H54 (cell line): ENCODE measurements around the gene FXYD7.
A peak's percentile ranks its signal among the peaks of the same experiment; 100 is the strongest.
"Not testable (repeated sequence)": the region's sequence is repeated elsewhere in the genome, so short reads cannot be mapped to it uniquely, and the experiment has no call there.

Source experiments
- DNase-seq: peaks from one replicate; pipeline ENCODE4 v3.0.0; 2011; ENCODE audit warnings: low spot score, mixed read lengths; ENCODE audit not compliant: insufficient read length
- FAIRE-seq: peaks from 3 replicates; lab custom pipeline; 2011; peaks lifted over from hg19 to GRCh38; lab: Jason Lieb, UNC
- POLR2A ChIP-seq: IDR thresholded peaks from 2 replicates; pipeline ENCODE4 v1.6.1; 2011; ENCODE audit warnings: low read depth, mild to moderate bottlenecking, low read length

The FXYD7 gene

GRCh38 chr19:35127871-35128270, 15.2 kb upstream of the FXYD7 start:
- DNase-seq (no peak), FAIRE-seq (no peak)

GRCh38 chr19:35128398-35129057, 14.5 kb upstream of the FXYD7 start:
- no peak for FAIRE-seq
- no peak for TF ChIP-seq POLR2A
- no peak for DNase-seq

More at GRCh38 chr19:35127871-35128270, 15.2 kb upstream of the FXYD7 start:
- TF ChIP-seq POLR2A = no peak

DNA sequence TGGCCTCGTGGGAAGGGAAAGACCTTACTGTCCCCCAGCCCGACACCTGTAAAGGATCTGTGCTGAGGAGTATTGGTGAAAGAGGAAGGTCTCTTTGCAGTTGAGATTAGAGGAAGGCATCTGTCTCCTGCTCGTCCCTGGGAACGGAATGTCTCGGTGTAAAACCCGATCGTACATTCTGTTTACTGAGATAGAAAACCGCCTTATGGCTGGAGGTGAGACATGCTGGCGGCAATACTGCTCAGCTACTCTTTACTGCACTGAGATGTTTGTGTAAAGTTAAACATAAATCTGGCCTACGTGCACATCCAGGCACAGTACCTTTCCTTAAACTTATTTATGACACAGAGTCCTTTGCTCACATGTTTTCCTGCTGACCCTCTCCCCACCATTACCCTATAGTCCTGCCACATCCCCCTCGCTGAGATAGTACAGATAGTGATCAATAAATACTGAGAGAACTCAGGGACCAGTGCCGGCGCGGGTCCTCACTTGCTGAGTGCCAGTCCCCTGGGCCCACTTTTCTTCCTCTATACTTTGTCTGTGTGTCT, 13.3 kb upstream of the FXYD7 start:
- DNase-seq, FAIRE-seq: not testable (repeated sequence)

GRCh38 chr19:35130761-35131720, 12.0 kb upstream of the FXYD7 start:
- TF ChIP-seq POLR2A = no peak
- FAIRE-seq = no peak
- no peak for DNase-seq

- DNase-seq (no peak), FAIRE-seq (no peak)
- no peak for TF ChIP-seq POLR2A
Measured at GRCh38 chr19:35132254-35132653, 10.8 kb upstream of the FXYD7 start.

DNA sequence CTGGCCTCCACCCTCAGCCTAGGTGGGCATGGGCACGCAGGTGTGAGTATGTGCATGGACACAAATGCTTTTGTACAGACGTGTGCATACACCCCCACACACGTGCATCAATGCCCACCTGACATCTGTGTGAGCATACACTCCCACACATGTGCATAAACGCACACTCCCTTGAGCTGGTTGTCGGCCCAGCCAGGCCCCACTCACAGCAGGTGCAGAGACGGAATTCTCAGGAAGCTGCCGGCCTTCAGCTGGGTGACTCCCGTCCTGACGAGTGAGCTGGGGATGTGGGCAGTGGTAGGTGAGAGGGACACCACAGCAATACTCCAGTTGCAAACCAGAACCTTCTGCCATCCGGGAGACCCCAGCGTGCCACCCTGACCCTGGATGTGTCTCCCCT, 9.2 kb upstream of the FXYD7 start:
- FAIRE-seq = no peak
- TF ChIP-seq POLR2A = no peak
- no peak for DNase-seq

DNA sequence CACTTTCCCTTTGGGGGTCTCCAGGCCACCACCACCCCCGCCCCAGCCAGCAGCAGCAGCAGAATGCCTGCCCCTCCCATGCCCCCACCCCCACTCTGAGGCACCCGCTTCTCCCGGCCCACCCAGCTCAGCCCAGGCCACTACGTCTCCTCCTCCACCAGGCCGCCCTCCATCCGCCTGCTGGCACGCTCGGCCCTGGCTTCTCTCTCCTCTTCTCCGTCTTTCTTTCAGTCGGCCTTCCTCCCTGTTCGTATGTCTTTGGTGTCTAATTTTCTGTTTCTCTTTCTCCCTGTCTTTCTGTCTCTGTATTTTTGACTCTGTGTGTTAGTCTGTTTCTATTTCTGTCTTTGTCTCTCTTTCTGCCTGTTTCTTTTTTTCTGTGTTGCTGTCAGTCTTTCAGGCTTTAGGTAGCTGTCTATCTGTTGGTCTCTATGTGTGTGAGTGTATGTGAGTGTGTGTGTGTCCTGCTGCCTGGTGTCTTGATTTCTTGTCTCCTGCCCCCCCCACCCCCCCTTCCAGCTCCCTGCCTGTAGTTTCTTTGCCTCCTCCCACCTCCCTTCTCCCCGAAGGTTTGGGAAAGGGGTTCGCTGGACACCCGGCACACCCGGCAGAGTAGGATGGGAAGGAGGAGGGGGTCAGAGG, 8.3 kb upstream of the FXYD7 start, which contains the start of gene LGI4:
Gene LGI4 (minus strand): TSS at position 459 of the 642 bp plus-strand sequence. CDS start 379 bp downstream, at position 80.
- FAIRE-seq (no peak), DNase-seq (no peak)
- no peak for TF ChIP-seq POLR2A

GRCh38 chr19:35135389-35135909, 7.6 kb upstream of the FXYD7 start:
- DNase-seq (peak; percentile 95), FAIRE-seq (no peak)
- no peak for TF ChIP-seq POLR2A

GRCh38 chr19:35136231-35136630, 6.8 kb upstream of the FXYD7 start:
- DNase-seq (no peak), FAIRE-seq (no peak)
- TF ChIP-seq POLR2A = no peak

- DNase-seq (no peak), FAIRE-seq (no peak)
Measured at GRCh38 chr19:35136977-35137702, 5.9 kb upstream of the FXYD7 start.

DNA sequence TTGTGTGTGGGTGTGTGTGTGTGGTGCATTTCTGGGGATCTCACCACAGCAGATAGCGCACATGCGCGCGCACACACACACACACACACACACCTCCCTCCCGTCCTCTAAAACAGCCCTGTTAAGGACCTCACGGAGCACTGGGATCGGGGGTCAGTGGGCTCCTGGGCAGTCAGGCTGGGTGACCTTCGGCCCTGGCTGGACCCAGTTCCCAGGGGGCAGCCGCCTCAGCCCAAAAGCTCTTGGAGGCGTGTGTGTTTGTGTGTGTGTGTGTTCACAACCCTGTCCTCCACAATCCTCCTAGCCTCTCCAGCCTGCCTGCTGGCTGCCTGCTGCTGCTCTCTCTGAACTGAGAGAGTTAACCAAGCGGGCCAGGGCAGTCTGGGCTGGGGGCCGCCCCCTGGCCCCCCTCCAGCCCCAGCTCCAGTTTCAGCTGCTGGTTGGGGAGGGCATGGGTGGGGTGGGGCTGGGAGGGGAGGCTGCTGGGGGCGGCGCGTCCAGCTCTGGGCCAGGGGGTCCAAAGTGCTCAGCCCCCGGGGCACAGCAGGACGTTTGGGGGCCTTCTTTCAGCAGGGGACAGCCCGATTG, 4.7 kb upstream of the FXYD7 start, which contains the start of gene FXYD1:
Gene FXYD1 (plus strand): TSS at position 520 of the 588 bp plus-strand sequence. CDS start 1,256 bp downstream, outside the sequence.
- TF ChIP-seq POLR2A = no peak
- no peak for FAIRE-seq
- no peak for DNase-seq

More at GRCh38 chr19:35136977-35137702, 5.9 kb upstream of the FXYD7 start:
- no peak for TF ChIP-seq POLR2A
